Mucosa of descending colon (tissue), 3 donors: ENCODE measurements around the gene TMEM132E. TPM values are rescaled to one million over a fixed set of nuclear protein-coding genes. Genes with fewer than 3 reads are reported as not detected.

Source experiments
- ATAC-seq: fragments of 200-7000 bp; cut with Tn5 transposase; one replicate; pipeline ENCODE4 v1.9.1; 2020; ENCODE audit warnings: mild to moderate bottlenecking, moderate library complexity
- DNase-seq, 3 donors: peaks; one replicate each; pipeline ENCODE4 v3.0.0-alpha.2; 2020
- H3K36me3 ChIP-seq: fragments of 200-600 bp; one replicate; pipeline ENCODE4 v1.8.0; 2021; ENCODE audit warnings: low read depth, mild to moderate bottlenecking
- H3K4me1 ChIP-seq: fragments of 200-600 bp; one replicate; pipeline ENCODE4 v1.8.0; 2021; ENCODE audit warnings: low read depth, mild to moderate bottlenecking
- H3K4me3 ChIP-seq: fragments of 200-600 bp; one replicate; pipeline ENCODE4 v1.8.0; 2021; ENCODE audit warnings: mild to moderate bottlenecking
- H3K9me3 ChIP-seq: fragments of 200-600 bp; one replicate; pipeline ENCODE4 v1.8.0; 2021; ENCODE audit warnings: mild to moderate bottlenecking
- CTCF ChIP-seq: fragments of 200-600 bp; IDR thresholded peaks from one replicate; pipeline ENCODE4 v1.8.0; 2022; ENCODE audit warnings: antibody characterized with exemption, mild to moderate bottlenecking
- intact Hi-C, 2 donors: fragments of 100-400 bp; cut with DNase I in 1 of 2; cut with micrococcal nuclease in 1 of 2; formaldehyde crosslinking; loops; one replicate each; pipeline versions ENCODE4 v1.11.0 to v1.11.1; 2022; cut with DNase I, micrococcal nuclease
- total RNA-seq, 3 donors: library from RNA; stranded (reverse); fragmentation: NEBNext Ultra II Directional in 2 of 3; extraction: Animal tissue kit (Norgen Biotek cat#: 25700) in 2 of 3; gene quantifications; one replicate each; pipeline versions ENCODE4 v1.2.1 to v1.2.4, GENCODE V29; 2021 to 2023
- donor health status: DM: no; HTN: no; CAD: no; lungs with moderate emphysema.
- donor health status: DM: no; HTN: no; CAD: no.
- donor health status: DM: no; HTN: yes; CAD: no.

Gene TMEM132E
- total RNA-seq, 3 donors from 2014 or later: 0.10 to 0.13 TPM; not detected in 1

GRCh38 chr17:34570506-34570905 lies 8.9 kb upstream of the TMEM132E start:
- Histone ChIP-seq H3K36me3 (no peaks in the 10 kb centered on the region), H3K4me3 (no peak overlapping the region), H3K9me3 (no peaks in the 10 kb centered on the region), H3K4me1 (no peaks in the 10 kb centered on the region)
- DNase-seq (no peak), ATAC-seq (no peak)
- intact Hi-C loops: no loop called here
- no peak for TF ChIP-seq CTCF

GRCh38 chr17:34571428-34572130 lies 7.8 kb upstream of the TMEM132E start:
- H3K4me3 ChIP-seq: no peak overlapping the region
- intact Hi-C loops: no loop called here
- DNase-seq: no peak
- no peaks in the 10 kb centered on the region for H3K4me1 ChIP-seq
- TF ChIP-seq CTCF: no peak
- H3K36me3 ChIP-seq: no peaks in the 10 kb centered on the region
- ATAC-seq: no peak
- no peaks in the 10 kb centered on the region for H3K9me3 ChIP-seq

- no peaks in the 10 kb centered on the region for H3K4me1 ChIP-seq
- intact Hi-C loops: no loop called here
- ATAC-seq: no peak
- no peak for TF ChIP-seq CTCF
- H3K4me3 ChIP-seq: no peak overlapping the region
- no peaks in the 10 kb centered on the region for H3K36me3 ChIP-seq
- H3K9me3 ChIP-seq: no peaks in the 10 kb centered on the region
- no peak for DNase-seq
Measured at GRCh38 chr17:34572483-34572882, 6.9 kb upstream of the TMEM132E start.

- Histone ChIP-seq H3K4me3 (no peak overlapping the region), H3K4me1 (peaks cover 2% of the 10 kb centered on the region), H3K36me3 (no peaks in the 10 kb centered on the region), H3K9me3 (no peaks in the 10 kb centered on the region)
- ATAC-seq (no peak), DNase-seq (no peak)
- no peak for TF ChIP-seq CTCF
- intact Hi-C loops: no loop called here
Measured at GRCh38 chr17:34575182-34575581, 4.2 kb upstream of the TMEM132E start.

- no peak overlapping the region for H3K4me3 ChIP-seq
- no peak for ATAC-seq
- H3K9me3 ChIP-seq: no peaks in the 10 kb centered on the region
- intact Hi-C loops: no loop called here
- H3K4me1 ChIP-seq: peaks cover 14% of the 10 kb centered on the region
- no peaks in the 10 kb centered on the region for H3K36me3 ChIP-seq
- DNase-seq: no peak
- no peak for TF ChIP-seq CTCF
Measured at GRCh38 chr17:34578016-34578415, 1.4 kb upstream of the TMEM132E start.

- Histone ChIP-seq H3K4me1 (peaks cover 14% of the 10 kb centered on the region), H3K36me3 (no peaks in the 10 kb centered on the region), H3K9me3 (no peaks in the 10 kb centered on the region), H3K4me3 (no peak overlapping the region)
- ATAC-seq: no peak
- no peak for DNase-seq
- intact Hi-C loops: no loop called here
- TF ChIP-seq CTCF: no peak
Measured at GRCh38 chr17:34578656-34579016, 746 bp upstream of the TMEM132E start.
